ENCODE results near the gene GPC1.

GPC1 gene

DNA sequence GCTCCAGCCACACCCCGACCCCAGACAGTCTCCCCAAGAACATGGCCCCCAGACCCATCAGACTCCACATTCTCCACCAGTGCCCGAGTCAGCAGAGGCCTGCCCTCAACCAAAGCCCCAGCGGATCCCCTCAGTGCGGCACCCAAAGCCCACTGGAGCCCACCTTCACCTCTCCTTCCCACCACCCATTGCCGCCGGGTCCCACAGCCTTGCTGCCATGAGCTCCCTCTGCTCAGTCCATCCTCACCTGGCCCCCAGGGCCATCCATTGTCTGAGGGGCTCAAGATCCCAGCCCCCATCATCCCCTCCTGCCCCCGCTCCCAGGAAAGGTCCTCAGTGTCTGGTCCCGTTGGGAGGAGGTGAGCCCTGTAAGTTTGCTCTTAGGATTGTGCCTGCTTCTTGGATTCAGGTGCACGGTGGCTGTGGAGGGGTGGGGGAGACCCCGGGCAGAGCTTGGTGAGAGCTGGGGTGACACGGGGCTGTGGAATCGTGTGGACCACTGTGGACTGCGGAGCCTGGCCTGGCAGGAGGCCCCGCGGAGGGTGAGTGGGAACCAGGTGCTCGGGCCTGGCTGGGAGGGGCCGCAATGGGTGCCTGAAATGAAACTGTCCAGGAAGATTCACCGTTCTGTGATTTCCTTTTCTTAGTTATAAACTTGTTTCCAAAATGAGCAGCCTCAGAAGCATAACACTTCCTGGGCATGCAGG is 32.7 kb upstream of the GPC1 start:
- H3K4me3 ChIP-seq (ENCODE audit: control insufficient read depth, low read depth, low read length): no peak overlapping the region
- DNase-seq (ENCODE audit: low read depth): no peak
- TF ChIP-seq, protein P1, sequence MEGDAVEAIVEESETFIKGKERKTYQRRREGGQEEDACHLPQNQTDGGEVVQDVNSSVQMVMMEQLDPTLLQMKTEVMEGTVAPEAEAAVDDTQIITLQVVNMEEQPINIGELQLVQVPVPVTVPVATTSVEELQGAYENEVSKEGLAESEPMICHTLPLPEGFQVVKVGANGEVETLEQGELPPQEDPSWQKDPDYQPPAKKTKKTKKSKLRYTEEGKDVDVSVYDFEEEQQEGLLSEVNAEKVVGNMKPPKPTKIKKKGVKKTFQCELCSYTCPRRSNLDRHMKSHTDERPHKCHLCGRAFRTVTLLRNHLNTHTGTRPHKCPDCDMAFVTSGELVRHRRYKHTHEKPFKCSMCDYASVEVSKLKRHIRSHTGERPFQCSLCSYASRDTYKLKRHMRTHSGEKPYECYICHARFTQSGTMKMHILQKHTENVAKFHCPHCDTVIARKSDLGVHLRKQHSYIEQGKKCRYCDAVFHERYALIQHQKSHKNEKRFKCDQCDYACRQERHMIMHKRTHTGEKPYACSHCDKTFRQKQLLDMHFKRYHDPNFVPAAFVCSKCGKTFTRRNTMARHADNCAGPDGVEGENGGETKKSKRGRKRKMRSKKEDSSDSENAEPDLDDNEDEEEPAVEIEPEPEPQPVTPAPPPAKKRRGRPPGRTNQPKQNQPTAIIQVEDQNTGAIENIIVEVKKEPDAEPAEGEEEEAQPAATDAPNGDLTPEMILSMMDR (conservative IDR thresholded peaks at IDR 0.05; ENCODE audit: control insufficient read depth, insufficient read depth, low read depth, low read length): no peak

DNA sequence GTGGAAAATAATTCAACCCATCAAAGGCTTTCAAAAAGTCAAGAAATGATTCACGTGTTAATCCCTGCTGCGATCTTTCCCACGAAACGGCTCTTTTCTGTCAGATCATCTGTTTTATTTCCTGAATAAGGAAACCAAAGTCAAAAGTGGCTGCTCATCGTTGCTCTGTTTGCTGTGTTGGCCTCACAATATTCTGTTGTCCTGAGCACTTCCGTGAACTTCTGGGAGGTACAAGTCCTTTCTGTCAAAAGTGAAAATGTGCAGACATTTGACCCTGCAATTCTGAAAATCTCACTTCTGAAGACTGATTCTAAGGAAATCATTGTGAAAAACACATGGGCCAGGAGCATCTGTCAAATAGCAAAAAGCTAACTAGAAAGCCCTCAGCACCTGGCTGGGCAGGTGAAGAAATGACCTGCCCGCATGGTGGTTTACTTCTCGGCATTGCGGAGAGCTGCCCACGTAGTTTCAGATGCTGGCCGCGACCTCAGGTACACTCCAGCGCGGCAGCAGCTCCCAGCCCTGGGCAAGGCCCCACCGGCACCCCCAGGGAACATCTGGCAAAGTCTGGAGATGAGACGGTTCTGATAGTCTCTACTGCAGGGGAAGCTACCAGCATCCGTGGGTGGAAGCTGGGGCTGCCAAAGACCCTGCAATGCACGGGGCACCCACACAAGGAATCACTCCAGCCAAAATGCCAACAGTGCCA is 31.9 kb upstream of the GPC1 start:
- TF ChIP-seq, protein P1 (conservative IDR thresholded peaks at IDR 0.05; ENCODE audit: control insufficient read depth, insufficient read depth, low read depth, low read length): no peak
- no peak overlapping the region for H3K4me3 ChIP-seq (ENCODE audit: control insufficient read depth, low read depth, low read length)
- DNase-seq (ENCODE audit: low read depth): no peak

DNA sequence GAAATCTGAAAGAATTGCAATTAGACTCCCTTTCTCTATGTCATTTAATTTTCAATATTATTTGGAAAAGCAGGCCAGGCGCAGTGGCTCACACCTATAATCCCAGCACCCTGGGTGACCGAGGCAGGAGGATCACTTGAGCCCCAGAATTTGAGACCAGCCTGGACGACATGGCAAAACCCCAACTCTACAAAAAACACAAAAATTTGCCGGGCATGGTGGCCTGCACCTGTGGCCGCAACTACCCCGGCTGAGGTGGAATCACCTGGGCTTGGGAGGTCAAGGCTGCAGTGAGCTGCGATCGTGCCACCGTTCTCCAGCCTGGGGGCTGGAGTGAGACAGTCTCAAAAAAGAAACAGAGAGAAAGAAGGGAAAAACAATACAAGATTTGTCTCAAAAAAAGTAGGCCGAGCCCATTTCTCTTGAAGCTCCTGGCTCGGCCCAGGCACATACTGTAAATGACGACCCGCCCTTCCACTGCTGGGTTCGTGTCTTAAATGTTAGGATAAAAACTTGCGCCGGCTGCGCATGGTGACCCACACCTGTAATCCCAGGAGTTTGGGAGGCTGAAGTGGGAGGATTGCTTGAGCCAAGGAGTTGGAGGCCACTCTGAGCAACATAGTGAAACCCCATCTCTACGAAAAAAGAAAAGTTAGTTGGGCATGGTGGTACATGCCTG is 31.1 kb upstream of the GPC1 start:
- TF ChIP-seq, protein P1 (conservative IDR thresholded peaks at IDR 0.05; ENCODE audit: control insufficient read depth, insufficient read depth, low read depth, low read length): no peak
- no peak overlapping the region for H3K4me3 ChIP-seq (ENCODE audit: control insufficient read depth, low read depth, low read length)
- DNase-seq (ENCODE audit: low read depth): no peak

DNA sequence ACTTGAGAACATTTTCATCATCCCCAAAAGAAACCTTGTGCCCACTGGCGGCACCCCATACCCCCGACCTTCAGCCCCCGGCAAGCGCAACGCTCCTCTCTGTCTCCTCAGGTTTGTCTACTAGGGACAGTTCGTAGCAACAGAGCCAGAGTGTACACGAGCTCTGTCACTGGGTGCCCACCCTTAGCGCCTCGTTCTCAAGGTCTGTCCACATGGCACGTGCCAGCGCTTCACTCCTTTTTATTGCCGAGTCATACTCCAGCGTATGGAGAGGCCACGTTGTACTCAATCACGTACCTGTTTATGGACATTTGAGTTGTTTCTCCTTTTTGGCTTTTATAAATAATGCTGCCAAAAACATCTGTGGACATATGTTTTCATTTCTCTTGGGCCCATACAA is 30.3 kb upstream of the GPC1 start:
- TF ChIP-seq, protein P1 (conservative IDR thresholded peaks at IDR 0.05; ENCODE audit: control insufficient read depth, insufficient read depth, low read depth, low read length): no peak
- H3K4me3 ChIP-seq (ENCODE audit: control insufficient read depth, low read depth, low read length): no peak overlapping the region
- DNase-seq (ENCODE audit: low read depth): no peak

DNA sequence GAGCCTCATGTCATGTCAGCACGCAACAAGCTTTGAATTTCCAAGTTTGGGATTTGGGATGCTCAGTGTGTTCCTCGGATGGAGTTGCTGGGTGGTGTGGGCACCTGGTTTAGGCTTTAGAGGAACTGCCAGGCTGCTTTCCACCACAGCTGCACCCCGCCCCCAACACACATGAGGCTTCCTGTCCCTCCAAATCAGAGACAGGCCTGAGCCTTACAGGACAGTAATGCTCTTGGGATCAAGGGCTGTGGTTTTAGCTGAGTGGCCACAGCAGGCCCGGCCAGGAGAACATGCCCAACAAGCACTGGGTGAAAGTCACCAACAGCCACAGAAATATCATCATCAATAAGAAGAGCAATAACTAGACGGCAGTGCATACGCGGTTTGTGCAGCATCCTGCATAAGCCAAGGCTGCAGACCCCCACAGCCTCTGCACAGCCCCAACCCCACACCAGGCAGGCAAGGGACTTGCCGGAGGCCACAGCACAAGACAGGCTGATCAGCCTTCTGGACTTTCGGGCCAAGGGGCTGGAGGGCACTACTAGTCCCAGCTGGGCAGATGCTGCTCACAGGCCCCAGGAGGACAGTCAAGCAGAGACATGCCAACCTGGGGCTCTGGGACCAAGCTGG is 29.7 kb upstream of the GPC1 start:
- no peak overlapping the region for H3K4me3 ChIP-seq (ENCODE audit: control insufficient read depth, low read depth, low read length)
- TF ChIP-seq, protein P1 (conservative IDR thresholded peaks at IDR 0.05; ENCODE audit: control insufficient read depth, insufficient read depth, low read depth, low read length): no peak
- DNase-seq (ENCODE audit: low read depth): no peak

DNA sequence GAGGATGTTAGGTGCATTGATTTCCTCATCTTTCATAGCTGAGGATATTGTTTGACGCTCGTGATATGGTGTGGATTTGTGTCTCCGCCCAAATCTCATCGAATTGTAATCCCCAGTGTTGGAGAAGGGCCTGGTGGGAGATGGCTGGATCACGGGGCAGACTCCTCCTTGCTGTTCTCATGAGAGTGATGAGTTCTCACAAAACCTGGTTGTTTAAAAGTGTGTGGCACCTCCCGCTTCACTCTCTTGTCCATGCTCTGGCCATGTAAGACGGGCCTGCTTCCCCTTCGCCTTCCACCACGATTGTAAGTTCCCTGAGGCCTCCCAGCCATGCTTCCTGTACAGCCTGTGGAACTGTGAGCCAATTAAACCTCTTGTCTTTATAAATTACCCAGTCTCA is 28.4 kb upstream of the GPC1 start:
- TF ChIP-seq, protein P1 (conservative IDR thresholded peaks at IDR 0.05; ENCODE audit: control insufficient read depth, insufficient read depth, low read depth, low read length): no peak
- H3K4me3 ChIP-seq (ENCODE audit: control insufficient read depth, low read depth, low read length): no peak overlapping the region
- no peak for DNase-seq (ENCODE audit: low read depth)
